ENCODE measurements around the gene PAN3.
"Not testable (repeated sequence)": the region's sequence is repeated elsewhere in the genome, so short reads cannot be mapped to it uniquely, and the experiment has no call there.

PAN3 gene
- total RNA-seq: 20.5 to 64.6 (median 38.4) reads per million in 18 experiments

- DNase-seq: peak; percentile 88 to 93
Measured at GRCh38 chr13:28138012-28138755, at the start of gene PAN3. TSS of gene PAN3 (plus strand) at chr13:28138545. CDS start at chr13:28138658, 113 bp downstream.

- DNase-seq: no peak
Measured at GRCh38 chr13:28089065-28089464, 49.3 kb upstream of the PAN3 start.

- no peak for DNase-seq
Measured at GRCh38 chr13:28092431-28092830, 45.9 kb upstream of the PAN3 start.

- DNase-seq: no peak
Measured at GRCh38 chr13:28093881-28094280, 44.5 kb upstream of the PAN3 start.

- peak in 1 of 2 donors; percentile 42 for DNase-seq
Measured at GRCh38 chr13:28094306-28094705, 44.0 kb upstream of the PAN3 start.

- DNase-seq: no peak
Measured at GRCh38 chr13:28097503-28097902, 40.8 kb upstream of the PAN3 start.

GRCh38 chr13:28099396-28100149 lies 38.8 kb upstream of the PAN3 start:
- no peak for DNase-seq

GRCh38 chr13:28100150-28101121 lies 37.9 kb upstream of the PAN3 start, which contains the start of gene FLT3:
TSS of gene FLT3 (minus strand) at chr13:28100576. CDS start at chr13:28100510, 66 bp downstream.
- peak in 1 of 2 donors; percentile 36 for DNase-seq

- not testable (repeated sequence) for DNase-seq
Measured at GRCh38 chr13:28101886-28102285, 36.5 kb upstream of the PAN3 start.

GRCh38 chr13:28106976-28107375 lies 31.4 kb upstream of the PAN3 start:
- peak in 1 of 2 donors; percentile 11 for DNase-seq

GRCh38 chr13:28110414-28110813 lies 27.9 kb upstream of the PAN3 start:
- no peak for DNase-seq

- no peak for DNase-seq
Measured at GRCh38 chr13:28116736-28117135, 21.6 kb upstream of the PAN3 start.

- DNase-seq: peak in 1 of 2 donors; percentile 27
Measured at GRCh38 chr13:28117689-28118377, 20.5 kb upstream of the PAN3 start.

- DNase-seq: no peak
Measured at GRCh38 chr13:28120317-28120716, 18.0 kb upstream of the PAN3 start.

- DNase-seq: no peak
Measured at GRCh38 chr13:28121224-28121623, 17.1 kb upstream of the PAN3 start.

- DNase-seq: no peak
Measured at GRCh38 chr13:28128030-28128429, 10.3 kb upstream of the PAN3 start.

GRCh38 chr13:28128926-28129325 lies 9.4 kb upstream of the PAN3 start:
- no peak for DNase-seq

GRCh38 chr13:28129911-28130693 lies 8.2 kb upstream of the PAN3 start:
- DNase-seq: no peak

GRCh38 chr13:28131646-28132045 lies 6.7 kb upstream of the PAN3 start:
- DNase-seq: no peak

GRCh38 chr13:28136916-28137315 lies 1.4 kb upstream of the PAN3 start:
- peak; percentile 10 to 18 for DNase-seq

GRCh38 chr13:28137596-28137995 lies 749 bp upstream of the PAN3 start:
- no peak for DNase-seq

Data from inflammatory macrophage (primary cell).